ENCODE data around the gene KANSL1L. TPM values are rescaled to one million over a fixed set of nuclear protein-coding genes. Genes with fewer than 3 reads are reported as not detected.

KANSL1L gene
- polyA plus RNA-seq, 1 donor (not counting 4 experiments of a cell fraction or from before 2014, with no cell fraction given), result 4.7 TPM

- H3K79me2 ChIP-seq (ENCODE audit: control insufficient read depth, insufficient read depth, low read length), result no peaks in the 10 kb centered on the region
- H3K4me3 ChIP-seq (ENCODE audit: control insufficient read depth in 2 of 3, extremely low read depth in 1 of 3, insufficient read depth in 2 of 3, low read depth in 1 of 3, low read length in 3 of 3), result no peak overlapping the region
- no peak for TF ChIP-seq CTCF (optimal IDR thresholded peaks at IDR 0.05 in 1 of 3, IDR thresholded peaks at IDR 0.05 in 1 of 3, conservative IDR thresholded peaks at IDR 0.05 in 1 of 3; ENCODE audit: extremely low read depth in 1 of 3, insufficient read depth in 2 of 3, low read length in 3 of 3)
- no peak for TF ChIP-seq EZH2 (IDR thresholded peaks at IDR 0.05; ENCODE audit: low read length)
- dilution Hi-C loops (cut with MboI; ENCODE audit: extremely low pct_ligation_motif_present, low sequenced_read_pairs), result no loop called here
- no peak for DNase-seq (ENCODE audit: low read depth, low spot score)
- H3K9me1 ChIP-seq (ENCODE audit: control insufficient read depth, extremely low read depth, insufficient read depth, low read length), result no peaks in the 10 kb centered on the region
- H2AFZ ChIP-seq (ENCODE audit: control insufficient read depth, low read length), result no peak overlapping the region
- peaks cover 7% of the 10 kb centered on the region for H3K4me1 ChIP-seq (ENCODE audit: control insufficient read depth, extremely low read depth, insufficient read depth, low read length)
- H3K27ac ChIP-seq (ENCODE audit: control insufficient read depth, insufficient read depth, low read length), result no peak overlapping the region
- H3K27me3 ChIP-seq (ENCODE audit: control insufficient read depth, extremely low read depth, insufficient read depth, low read length), result no peaks in the 10 kb centered on the region
- H3K9ac ChIP-seq (ENCODE audit: control insufficient read depth, extremely low read depth, insufficient read depth, low read length), result no peak overlapping the region
- no peak for FAIRE-seq
- no peaks in the 10 kb centered on the region for H3K36me3 ChIP-seq (ENCODE audit: control insufficient read depth in 2 of 2, extremely low read depth in 1 of 2, insufficient read depth in 2 of 2, low read length in 2 of 2)
- H3K4me2 ChIP-seq (ENCODE audit: control insufficient read depth, extremely low read depth, insufficient read depth, low read depth, low read length), result no peak overlapping the region
- H4K20me1 ChIP-seq (ENCODE audit: control insufficient read depth, extremely low read depth, insufficient read depth, low read length), result no peaks in the 10 kb centered on the region
- no peaks in the 10 kb centered on the region for H3K9me3 ChIP-seq (ENCODE audit: control insufficient read depth, low read depth, low read length)
These were observed 32.3 kb upstream of the KANSL1L start for GRCh38 chr2:210203558-210203957.

GRCh38 chr2:210203147-210203546, 31.9 kb upstream of the KANSL1L start:
- Histone ChIP-seq H3K9me1 (ENCODE audit: control insufficient read depth, extremely low read depth, insufficient read depth, low read length) (no peaks in the 10 kb centered on the region), H3K4me2 (ENCODE audit: control insufficient read depth, extremely low read depth, insufficient read depth, low read depth, low read length) (no peak overlapping the region), H3K9me3 (ENCODE audit: control insufficient read depth, low read depth, low read length) (no peaks in the 10 kb centered on the region), H3K27ac (ENCODE audit: control insufficient read depth, insufficient read depth, low read length) (no peak overlapping the region), H3K4me3 (ENCODE audit: control insufficient read depth in 2 of 3, extremely low read depth in 1 of 3, insufficient read depth in 2 of 3, low read depth in 1 of 3, low read length in 3 of 3) (no peak overlapping the region), H3K36me3 (ENCODE audit: control insufficient read depth in 2 of 2, extremely low read depth in 1 of 2, insufficient read depth in 2 of 2, low read length in 2 of 2) (no peaks in the 10 kb centered on the region), H4K20me1 (ENCODE audit: control insufficient read depth, extremely low read depth, insufficient read depth, low read length) (no peaks in the 10 kb centered on the region), H2AFZ (ENCODE audit: control insufficient read depth, low read length) (no peak overlapping the region), H3K79me2 (ENCODE audit: control insufficient read depth, insufficient read depth, low read length) (no peaks in the 10 kb centered on the region), H3K27me3 (ENCODE audit: control insufficient read depth, extremely low read depth, insufficient read depth, low read length) (no peaks in the 10 kb centered on the region), H3K9ac (ENCODE audit: control insufficient read depth, extremely low read depth, insufficient read depth, low read length) (no peak overlapping the region), H3K4me1 (ENCODE audit: control insufficient read depth, extremely low read depth, insufficient read depth, low read length) (peaks cover 11% of the 10 kb centered on the region)
- dilution Hi-C loops (cut with MboI; ENCODE audit: extremely low pct_ligation_motif_present, low sequenced_read_pairs), result no loop called here
- peak; percentile 9 for DNase-seq (ENCODE audit: low read depth, low spot score)
- TF ChIP-seq CTCF (optimal IDR thresholded peaks at IDR 0.05 in 1 of 3, IDR thresholded peaks at IDR 0.05 in 1 of 3, conservative IDR thresholded peaks at IDR 0.05 in 1 of 3; ENCODE audit: extremely low read depth in 1 of 3, insufficient read depth in 2 of 3, low read length in 3 of 3) (no peak), EZH2 (IDR thresholded peaks at IDR 0.05; ENCODE audit: low read length) (no peak)
- FAIRE-seq, result no peak

Data from keratinocyte (primary cell).